ENCODE results near the gene VLDLR. TPM values are rescaled to one million over a fixed set of nuclear protein-coding genes. Genes with fewer than 3 reads are reported as not detected.

Gene VLDLR
- total and polyA plus RNA-seq, 5 donors, result 38.6 to 147 (median 114) TPM

Other genes with a start within 250 kb of the VLDLR start
- gene KCNV2, start 95.7 kb downstream of the VLDLR start, total RNA-seq, result not detected
- gene KCNV2, start 95.7 kb downstream of the VLDLR start, polyA plus RNA-seq, result not detected
- 10 to 100 TPM; 15.2 to 29.2 (median 16.7) TPM for gene PUM3, start 222.3 kb downstream of the VLDLR start, total RNA-seq
- 11.3 TPM for gene PUM3, start 222.3 kb downstream of the VLDLR start, polyA plus RNA-seq

Data from right cardiac atrium (tissue), 5 donors.